Measurements from ENCODE around the gene CBFA2T3. TPM values are rescaled to one million over a fixed set of nuclear protein-coding genes. Genes with fewer than 3 reads are reported as not detected.

Gene CBFA2T3
- 0.29 to 0.47 TPM (median 0.41 TPM) in 5 replicates for total RNA-seq (2022; extraction: Qiagen RNA extraction; ENCODE audit: low read depth)

GRCh38 chr16:88977018-88977811 is at the start of gene CBFA2T3:
Gene CBFA2T3, minus strand, starts transcription at chr16:88977207. Its CDS starts 400 bp downstream, at chr16:88976807.

GRCh38 chr16:88866151-88866920 is 110.7 kb downstream of the CBFA2T3 start, which contains the start of gene PABPN1L:
Gene PABPN1L, minus strand, starts transcription at chr16:88866660. Its CDS starts 54 bp downstream, at chr16:88866606.

DNA sequence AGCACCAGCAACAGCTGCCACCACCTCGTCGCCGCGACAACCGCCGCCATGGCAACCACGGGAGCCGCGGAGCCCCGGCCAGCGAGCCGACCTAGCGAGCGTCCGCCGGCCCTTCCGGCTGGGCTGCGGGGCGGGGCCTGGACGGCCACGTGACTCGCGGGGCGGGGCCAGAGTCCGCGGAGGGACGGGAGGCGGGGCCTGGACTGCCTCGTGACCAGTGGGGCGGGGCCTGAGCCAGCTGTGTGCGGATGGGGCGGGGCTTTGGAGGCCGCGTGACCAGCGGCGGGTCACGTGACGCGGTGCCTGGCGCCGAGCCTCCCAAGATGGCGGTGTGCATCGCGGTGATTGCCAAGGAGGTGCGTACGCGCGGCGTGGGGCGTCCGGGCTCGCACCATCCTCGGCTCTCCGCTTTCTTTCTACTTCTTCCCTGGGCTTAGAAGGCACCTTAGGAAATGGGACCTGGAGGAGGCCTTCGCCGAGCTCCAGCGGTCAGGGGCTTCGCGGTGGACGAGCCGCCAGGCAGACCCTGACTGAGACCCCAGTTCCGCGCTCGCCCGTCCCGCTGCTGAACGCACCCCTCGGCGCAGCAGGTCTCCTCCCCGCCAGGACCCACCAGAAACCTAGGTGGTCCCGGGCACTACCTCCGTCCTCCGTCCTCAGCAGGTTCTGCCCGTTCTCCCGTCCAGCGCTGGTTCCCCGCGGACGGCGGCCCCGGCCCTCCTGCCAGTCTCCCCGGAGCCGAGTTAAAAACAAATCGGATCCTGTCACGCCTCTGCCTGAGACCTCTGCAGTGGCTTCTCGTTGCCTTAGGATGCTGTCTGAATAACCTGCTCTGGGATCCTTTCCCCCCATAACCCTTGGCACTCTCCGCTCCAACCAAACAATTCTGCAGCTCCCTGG is 119.9 kb downstream of the CBFA2T3 start, which contains the start of the genes GALNS and TRAPPC2L:
Gene GALNS, minus strand, starts transcription at position 120 of the 900 bp plus-strand sequence. Its CDS starts 70 bp downstream, at position 50.
Gene TRAPPC2L, plus strand, starts transcription at position 300 of the 900 bp plus-strand sequence. Its CDS starts 24 bp downstream, at position 324.

Other genes with a start within 250 kb of the CBFA2T3 start
- 101 to 160 TPM (median 136 TPM) in 5 replicates for gene PIEZO1, start 192.0 kb downstream of the CBFA2T3 start, total RNA-seq (2022; extraction: Qiagen RNA extraction; ENCODE audit: low read depth)
- 26.1 to 35.8 TPM (median 33.5 TPM) in 5 replicates for gene CDT1, start 173.4 kb downstream of the CBFA2T3 start, total RNA-seq (2022; extraction: Qiagen RNA extraction; ENCODE audit: low read depth)
- gene APRT, start 165.3 kb downstream of the CBFA2T3 start, total RNA-seq (2022; extraction: Qiagen RNA extraction; ENCODE audit: low read depth): 285 to 417 TPM (median 377 TPM) in 5 replicates
- gene GALNS, start 120.3 kb downstream of the CBFA2T3 start, total RNA-seq (2022; extraction: Qiagen RNA extraction; ENCODE audit: low read depth): 34.8 to 50.0 TPM (median 48.7 TPM) in 5 replicates
- gene TRAPPC2L, start 120.1 kb downstream of the CBFA2T3 start, total RNA-seq (2022; extraction: Qiagen RNA extraction; ENCODE audit: low read depth): 99.5 to 121 TPM (median 109 TPM) in 5 replicates
- not detected in 5 replicates for gene PABPN1L, start 110.5 kb downstream of the CBFA2T3 start, total RNA-seq (2022; extraction: Qiagen RNA extraction; ENCODE audit: low read depth)
- gene ACSF3, start 116.6 kb upstream of the CBFA2T3 start, total RNA-seq (2022; extraction: Qiagen RNA extraction; ENCODE audit: low read depth): 16.4 to 20.2 TPM (median 18.7 TPM) in 5 replicates
- 0.09 to 0.18 TPM (median 0.15 TPM) in 4 of 5 replicates, not detected in the other for gene CDH15, start 194.5 kb upstream of the CBFA2T3 start, total RNA-seq (2022; extraction: Qiagen RNA extraction; ENCODE audit: low read depth)
- 1.1 to 1.8 TPM (median 1.3 TPM) in 5 replicates for gene SLC22A31, start 223.3 kb upstream of the CBFA2T3 start, total RNA-seq (2022; extraction: Qiagen RNA extraction; ENCODE audit: low read depth)
- 7.0 to 11.9 TPM (median 8.8 TPM) in 5 replicates for gene ZNF778, start 240.5 kb upstream of the CBFA2T3 start, total RNA-seq (2022; extraction: Qiagen RNA extraction; ENCODE audit: low read depth)